HepG2 (cell line): ENCODE data around the gene KMT2E. TPM values are rescaled to one million over a fixed set of nuclear protein-coding genes. Genes with fewer than 3 reads are reported as not detected.

Source experiments
- AGO2 ChIP-seq: fragments of 200-400 bp; formaldehyde crosslinking; optimal IDR thresholded peaks from 2 replicates; pipeline ENCODE3; 2017; ENCODE audit warnings: mild to moderate bottlenecking, low read depth, low read length, moderate library complexity
- KLF12 ChIP-seq: sonication (generic); formaldehyde crosslinking; IDR thresholded peaks from 2 replicates; pipeline ENCODE4 v1.4.0; 2020; ENCODE audit warnings: missing genetic modification reagents, borderline replicate concordance
- MATR3 ChIP-seq: sonication (generic); formaldehyde crosslinking; IDR thresholded peaks from 2 replicates; pipeline ENCODE4 v1.4.0; 2020; ENCODE audit warnings: missing genetic modification reagents
- MIXL1 ChIP-seq: IDR thresholded peaks from 2 replicates; pipeline ENCODE4 v1.6.1; 2016
- NR2F6 ChIP-seq, 2 experiments: IDR thresholded peaks; 2 replicates each; pipeline ENCODE4 v1.6.1; 2016; ENCODE audit warnings: antibody characterized with exemption in 1 of 2, mild to moderate bottlenecking in 1 of 2
- PHF21A ChIP-seq: sonication (generic); formaldehyde crosslinking; IDR thresholded peaks from 2 replicates; pipeline ENCODE4 v1.5.0; 2020; ENCODE audit warnings: mild to moderate bottlenecking, missing genetic modification reagents
- SIX1 ChIP-seq: sonication (generic); formaldehyde crosslinking; IDR thresholded peaks from 2 replicates; pipeline ENCODE4 v1.4.0; 2020; ENCODE audit warnings: missing genetic modification reagents, borderline replicate concordance
- YY1 ChIP-seq: IDR thresholded peaks from 2 replicates; pipeline ENCODE4 v1.6.1; 2011; ENCODE audit warnings: low read length, low read depth, moderate library complexity, mild to moderate bottlenecking; ENCODE audit not compliant: insufficient read depth, insufficient replicate concordance
- ZBTB1 ChIP-seq: sonication (generic); formaldehyde crosslinking; IDR thresholded peaks from 2 replicates; pipeline ENCODE4 v1.4.0; 2020; ENCODE audit warnings: missing genetic modification reagents, borderline replicate concordance
- ZFP37 ChIP-seq: sonication (generic); formaldehyde crosslinking; IDR thresholded peaks from 2 replicates; pipeline ENCODE4 v1.4.0; 2020; ENCODE audit warnings: missing genetic modification reagents, borderline replicate concordance
- ZNF616 ChIP-seq: sonication (generic); formaldehyde crosslinking; IDR thresholded peaks from 2 replicates; pipeline ENCODE4 v1.5.0; 2020; ENCODE audit warnings: low read depth, mild to moderate bottlenecking, missing genetic modification reagents
- polyA plus RNA-seq, 8 experiments: library from polyadenylated mRNA; depleted of rRNA in 3 of 8; stranded (reverse) in 7 of 8; unstranded in 1 of 8; fragments of >200 nt; fragmentation: Illumina TruSeq in 4 of 8; extraction: Trizol in 4 of 8; gene quantifications; 2 replicates each; pipeline versions ENCODE4 v1.2.1 to v1.2.3, GENCODE V29; 2011 to 2016; ENCODE audit warnings: low read depth in 4 of 8, missing spikeins in 1 of 8, mixed read lengths in 1 of 8; ENCODE audit not compliant: insufficient read depth in 1 of 8
- total RNA-seq, 5 experiments: library from RNA; depleted of rRNA; stranded (reverse); fragments of >200 nt; fragmentation: Illumina TruSeq; extraction: Trizol; gene quantifications; 2 replicates each; pipeline ENCODE4 v1.2.3, GENCODE V29; 2016; ENCODE audit warnings: low read depth in 1 of 5
- TF ChIP-seq, protein P1 (sequence below): sonication (generic); formaldehyde crosslinking; IDR thresholded peaks from 2 replicates; pipeline ENCODE4 v1.4.0; 2020; ENCODE audit warnings: missing genetic modification reagents, mild to moderate bottlenecking, borderline replicate concordance
- TF ChIP-seq, protein P2 (sequence below): sonication (generic); formaldehyde crosslinking; IDR thresholded peaks from 2 replicates; pipeline ENCODE4 v1.4.0; 2020; ENCODE audit warnings: mild to moderate bottlenecking, missing genetic modification reagents, borderline replicate concordance
- TF ChIP-seq, protein P3 (sequence below): fragments of 450-650 bp; IDR thresholded peaks from 2 replicates; pipeline ENCODE4 v1.6.1; 2016
- TF ChIP-seq, protein P4 (sequence below): sonication (generic); formaldehyde crosslinking; IDR thresholded peaks from 2 replicates; pipeline ENCODE4 v1.5.0; 2020; ENCODE audit warnings: missing genetic modification reagents
- TF ChIP-seq, protein P5 (sequence below): IDR thresholded peaks from 2 replicates; pipeline ENCODE4 v1.6.1; 2016; ENCODE audit warnings: mild to moderate bottlenecking, missing biosample characterization, missing genetic modification reagents

The KMT2E gene
- total and polyA plus RNA-seq, 2 of the 13 experiments (the other 11 are each of a cell fraction or from before 2014, with no cell fraction given), result 6.3 to 24.4 TPM

DNA sequence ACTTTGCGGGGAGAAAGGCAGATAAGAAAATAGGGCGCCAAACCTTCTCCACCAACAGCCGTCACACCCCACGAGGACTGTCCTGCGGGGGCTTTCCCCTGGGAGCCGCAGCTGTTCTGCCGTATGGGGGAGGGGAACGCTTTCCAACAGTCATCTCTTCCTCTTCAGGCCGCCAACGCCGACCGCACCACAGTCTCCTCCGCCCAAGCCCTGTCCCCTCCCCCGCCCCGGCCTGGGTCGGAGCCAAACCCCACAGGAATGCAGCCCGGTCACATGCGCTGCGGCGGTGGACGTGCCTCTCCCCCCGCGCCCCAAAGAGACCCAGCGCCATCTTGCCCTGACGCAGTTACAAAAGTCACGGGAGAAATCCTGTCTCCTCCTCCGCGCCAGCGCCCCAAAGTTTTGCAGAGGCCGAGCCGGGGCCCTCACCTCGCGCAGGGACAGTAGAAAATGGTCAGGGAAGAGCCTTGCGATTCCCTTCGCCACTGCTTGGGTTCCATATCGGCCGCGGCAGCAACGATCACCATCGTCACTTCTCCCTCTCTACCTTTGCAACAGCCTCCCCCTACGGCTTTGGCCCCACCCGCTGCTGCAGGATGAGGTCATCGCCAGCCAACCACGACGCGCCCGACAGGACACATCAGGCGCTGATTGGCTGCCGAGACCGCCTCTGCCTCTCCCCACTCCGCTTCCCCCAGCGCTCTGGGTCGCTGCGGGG is 1.3 kb upstream of the KMT2E start (continued):
- TF ChIP-seq KLF12 (CRISPR knock-in tag) (peak; percentile 86), MIXL1 (CRISPR knock-in tag) (no peak), ZBTB1 (CRISPR knock-in tag) (no peak), ZFP37 (peak; percentile 79), PHF21A (CRISPR knock-in tag) (peak; percentile 87), NR2F6 (IDR thresholded peaks at IDR 0.05) (peak; percentile 18; the same call in 1 of the 2 replicates), NR2F6 (CRISPR knock-in tag; IDR thresholded peaks at IDR 0.05) (peak; percentile 74), MATR3 (no peak), AGO2 (peak; percentile 99), YY1 (peak; percentile 97), SIX1 (no peak), ZNF616 (CRISPR knock-in tag) (no peak)
- TF ChIP-seq, protein P1, sequence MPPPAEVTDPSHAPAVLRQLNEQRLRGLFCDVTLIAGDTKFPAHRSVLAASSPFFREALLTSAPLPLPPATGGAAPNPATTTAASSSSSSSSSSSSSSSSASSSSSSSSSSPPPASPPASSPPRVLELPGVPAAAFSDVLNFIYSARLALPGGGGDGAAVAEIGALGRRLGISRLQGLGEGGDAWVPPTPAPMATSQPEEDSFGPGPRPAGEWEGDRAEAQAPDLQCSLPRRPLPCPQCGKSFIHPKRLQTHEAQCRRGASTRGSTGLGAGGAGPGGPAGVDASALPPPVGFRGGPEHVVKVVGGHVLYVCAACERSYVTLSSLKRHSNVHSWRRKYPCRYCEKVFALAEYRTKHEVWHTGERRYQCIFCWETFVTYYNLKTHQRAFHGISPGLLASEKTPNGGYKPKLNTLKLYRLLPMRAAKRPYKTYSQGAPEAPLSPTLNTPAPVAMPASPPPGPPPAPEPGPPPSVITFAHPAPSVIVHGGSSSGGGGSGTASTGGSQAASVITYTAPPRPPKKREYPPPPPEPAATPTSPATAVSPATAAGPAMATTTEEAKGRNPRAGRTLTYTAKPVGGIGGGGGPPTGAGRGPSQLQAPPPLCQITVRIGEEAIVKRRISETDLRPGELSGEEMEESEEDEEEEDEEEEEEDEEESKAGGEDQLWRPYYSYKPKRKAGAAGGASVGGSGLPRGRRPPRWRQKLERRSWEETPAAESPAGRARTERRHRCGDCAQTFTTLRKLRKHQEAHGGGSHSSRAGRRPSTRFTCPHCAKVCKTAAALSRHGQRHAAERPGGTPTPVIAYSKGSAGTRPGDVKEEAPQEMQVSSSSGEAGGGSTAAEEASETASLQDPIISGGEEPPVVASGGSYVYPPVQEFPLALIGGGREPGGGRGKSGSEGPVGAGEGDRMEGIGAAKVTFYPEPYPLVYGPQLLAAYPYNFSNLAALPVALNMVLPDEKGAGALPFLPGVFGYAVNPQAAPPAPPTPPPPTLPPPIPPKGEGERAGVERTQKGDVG, result peak; percentile 64; the same call in 1 of the 2 replicates
- TF ChIP-seq, protein P2, sequence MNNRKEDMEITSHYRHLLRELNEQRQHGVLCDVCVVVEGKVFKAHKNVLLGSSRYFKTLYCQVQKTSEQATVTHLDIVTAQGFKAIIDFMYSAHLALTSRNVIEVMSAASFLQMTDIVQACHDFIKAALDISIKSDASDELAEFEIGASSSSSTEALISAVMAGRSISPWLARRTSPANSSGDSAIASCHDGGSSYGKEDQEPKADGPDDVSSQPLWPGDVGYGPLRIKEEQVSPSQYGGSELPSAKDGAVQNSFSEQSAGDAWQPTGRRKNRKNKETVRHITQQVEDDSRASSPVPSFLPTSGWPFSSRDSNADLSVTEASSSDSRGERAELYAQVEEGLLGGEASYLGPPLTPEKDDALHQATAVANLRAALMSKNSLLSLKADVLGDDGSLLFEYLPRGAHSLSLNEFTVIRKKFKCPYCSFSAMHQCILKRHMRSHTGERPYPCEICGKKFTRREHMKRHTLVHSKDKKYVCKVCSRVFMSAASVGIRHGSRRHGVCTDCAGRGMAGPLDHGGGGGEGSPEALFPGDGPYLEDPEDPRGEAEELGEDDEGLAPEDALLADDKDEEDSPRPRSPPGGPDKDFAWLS (CRISPR knock-in tag), result peak; percentile 54; the same call in 1 of the 2 replicates
- TF ChIP-seq, protein P3, sequence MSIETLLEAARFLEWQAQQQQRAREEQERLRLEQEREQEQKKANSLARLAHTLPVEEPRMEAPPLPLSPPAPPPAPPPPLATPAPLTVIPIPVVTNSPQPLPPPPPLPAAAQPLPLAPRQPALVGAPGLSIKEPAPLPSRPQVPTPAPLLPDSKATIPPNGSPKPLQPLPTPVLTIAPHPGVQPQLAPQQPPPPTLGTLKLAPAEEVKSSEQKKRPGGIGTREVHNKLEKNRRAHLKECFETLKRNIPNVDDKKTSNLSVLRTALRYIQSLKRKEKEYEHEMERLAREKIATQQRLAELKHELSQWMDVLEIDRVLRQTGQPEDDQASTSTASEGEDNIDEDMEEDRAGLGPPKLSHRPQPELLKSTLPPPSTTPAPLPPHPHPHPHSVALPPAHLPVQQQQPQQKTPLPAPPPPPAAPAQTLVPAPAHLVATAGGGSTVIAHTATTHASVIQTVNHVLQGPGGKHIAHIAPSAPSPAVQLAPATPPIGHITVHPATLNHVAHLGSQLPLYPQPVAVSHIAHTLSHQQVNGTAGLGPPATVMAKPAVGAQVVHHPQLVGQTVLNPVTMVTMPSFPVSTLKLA, result peak; percentile 54
- TF ChIP-seq, protein P4, sequence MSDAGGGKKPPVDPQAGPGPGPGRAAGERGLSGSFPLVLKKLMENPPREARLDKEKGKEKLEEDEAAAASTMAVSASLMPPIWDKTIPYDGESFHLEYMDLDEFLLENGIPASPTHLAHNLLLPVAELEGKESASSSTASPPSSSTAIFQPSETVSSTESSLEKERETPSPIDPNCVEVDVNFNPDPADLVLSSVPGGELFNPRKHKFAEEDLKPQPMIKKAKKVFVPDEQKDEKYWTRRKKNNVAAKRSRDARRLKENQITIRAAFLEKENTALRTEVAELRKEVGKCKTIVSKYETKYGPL (CRISPR knock-in tag), result no peak
- TF ChIP-seq, protein P5, sequence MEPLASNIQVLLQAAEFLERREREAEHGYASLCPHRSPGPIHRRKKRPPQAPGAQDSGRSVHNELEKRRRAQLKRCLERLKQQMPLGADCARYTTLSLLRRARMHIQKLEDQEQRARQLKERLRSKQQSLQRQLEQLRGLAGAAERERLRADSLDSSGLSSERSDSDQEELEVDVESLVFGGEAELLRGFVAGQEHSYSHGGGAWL (CRISPR knock-in tag), result peak; percentile 79; the same call in 1 of the 2 replicates
